ENCODE results near the gene TARDBP. TPM values are rescaled to one million over a fixed set of nuclear protein-coding genes. Genes with fewer than 3 reads are reported as not detected.

The TARDBP gene
- total RNA-seq, 1 experiment from 2014 or later, result 196 TPM

GRCh38 chr1:10973552-10973951 lies 38.9 kb upstream of the TARDBP start:
- TF ChIP-seq POLR2AphosphoS5 (IDR thresholded peaks at IDR 0.05; ENCODE audit: low read depth, low read length) (no peak), TCF7L2 (IDR thresholded peaks at IDR 0.05; ENCODE audit: low read depth, low read length) (no peak), SIN3A (IDR thresholded peaks at IDR 0.05; ENCODE audit: borderline replicate concordance, insufficient read depth, low read depth, low read length) (no peak), CTCF (IDR thresholded peaks at IDR 0.05) (no peak)
- TF ChIP-seq, protein P1, sequence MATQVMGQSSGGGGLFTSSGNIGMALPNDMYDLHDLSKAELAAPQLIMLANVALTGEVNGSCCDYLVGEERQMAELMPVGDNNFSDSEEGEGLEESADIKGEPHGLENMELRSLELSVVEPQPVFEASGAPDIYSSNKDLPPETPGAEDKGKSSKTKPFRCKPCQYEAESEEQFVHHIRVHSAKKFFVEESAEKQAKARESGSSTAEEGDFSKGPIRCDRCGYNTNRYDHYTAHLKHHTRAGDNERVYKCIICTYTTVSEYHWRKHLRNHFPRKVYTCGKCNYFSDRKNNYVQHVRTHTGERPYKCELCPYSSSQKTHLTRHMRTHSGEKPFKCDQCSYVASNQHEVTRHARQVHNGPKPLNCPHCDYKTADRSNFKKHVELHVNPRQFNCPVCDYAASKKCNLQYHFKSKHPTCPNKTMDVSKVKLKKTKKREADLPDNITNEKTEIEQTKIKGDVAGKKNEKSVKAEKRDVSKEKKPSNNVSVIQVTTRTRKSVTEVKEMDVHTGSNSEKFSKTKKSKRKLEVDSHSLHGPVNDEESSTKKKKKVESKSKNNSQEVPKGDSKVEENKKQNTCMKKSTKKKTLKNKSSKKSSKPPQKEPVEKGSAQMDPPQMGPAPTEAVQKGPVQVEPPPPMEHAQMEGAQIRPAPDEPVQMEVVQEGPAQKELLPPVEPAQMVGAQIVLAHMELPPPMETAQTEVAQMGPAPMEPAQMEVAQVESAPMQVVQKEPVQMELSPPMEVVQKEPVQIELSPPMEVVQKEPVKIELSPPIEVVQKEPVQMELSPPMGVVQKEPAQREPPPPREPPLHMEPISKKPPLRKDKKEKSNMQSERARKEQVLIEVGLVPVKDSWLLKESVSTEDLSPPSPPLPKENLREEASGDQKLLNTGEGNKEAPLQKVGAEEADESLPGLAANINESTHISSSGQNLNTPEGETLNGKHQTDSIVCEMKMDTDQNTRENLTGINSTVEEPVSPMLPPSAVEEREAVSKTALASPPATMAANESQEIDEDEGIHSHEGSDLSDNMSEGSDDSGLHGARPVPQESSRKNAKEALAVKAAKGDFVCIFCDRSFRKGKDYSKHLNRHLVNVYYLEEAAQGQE (IDR thresholded peaks at IDR 0.05; ENCODE audit: insufficient read depth in 1 of 2, low read depth in 2 of 2, low read length in 1 of 2), result no peak
- BruUV-seq (replicated peaks), result no TSS peak

GRCh38 chr1:10973956-10974881 lies 38.2 kb upstream of the TARDBP start:
- intact Hi-C loops (cut with micrococcal nuclease; ENCODE audit: unreplicated experiment) (no loop called here), in situ Hi-C loops (cut with HindIII; ENCODE audit: low pct_unique_long_range_greater_than_20kb, low sequenced_read_pairs) (no loop called here)
- no peaks in the 10 kb centered on the region for H3K4me1 ChIP-seq (ENCODE audit: control insufficient read depth, insufficient read depth, low read length)
- ChIA-PET CTCF (no interaction called here), POLR2A (no interaction called here)
- no peaks in the 10 kb centered on the region for H3K9me3 ChIP-seq (ENCODE audit: control insufficient read depth, insufficient read depth, low read depth, low read length)
- H3K4me3 ChIP-seq (ENCODE audit: low read depth in 2 of 2, low read length in 2 of 2), result no peak overlapping the region
- BruUV-seq (replicated peaks), result no TSS peak
- ATAC-seq (peak; percentile 29; the same call in 1 of the 2 replicates), DNase-seq (ENCODE audit: low read depth, low spot score) (no peak)
- H3K36me3 ChIP-seq (ENCODE audit: control insufficient read depth, insufficient read depth, low read length), result no peaks in the 10 kb centered on the region
- H3K27ac ChIP-seq (ENCODE audit: low read length), result no peak overlapping the region
- no peaks in the 10 kb centered on the region for H3K27me3 ChIP-seq (ENCODE audit: control insufficient read depth, insufficient read depth, low read length)
- TF ChIP-seq CTCF (IDR thresholded peaks at IDR 0.05), result no peak
- TF ChIP-seq POLR2AphosphoS5 (IDR thresholded peaks at IDR 0.05; ENCODE audit: low read depth, low read length), result no peak
- TF ChIP-seq, protein P1 (IDR thresholded peaks at IDR 0.05; ENCODE audit: insufficient read depth in 1 of 2, low read depth in 2 of 2, low read length in 1 of 2), result no peak
- TF ChIP-seq SIN3A (IDR thresholded peaks at IDR 0.05; ENCODE audit: borderline replicate concordance, insufficient read depth, low read depth, low read length), result no peak
- no peak for TF ChIP-seq TCF7L2 (IDR thresholded peaks at IDR 0.05; ENCODE audit: low read depth, low read length)

More at GRCh38 chr1:10973552-10973951, 38.9 kb upstream of the TARDBP start:
- intact Hi-C loops (cut with micrococcal nuclease; ENCODE audit: unreplicated experiment) (no loop called here), in situ Hi-C loops (cut with HindIII; ENCODE audit: low pct_unique_long_range_greater_than_20kb, low sequenced_read_pairs) (no loop called here)
- Histone ChIP-seq H3K36me3 (ENCODE audit: control insufficient read depth, insufficient read depth, low read length) (no peaks in the 10 kb centered on the region), H3K4me3 (ENCODE audit: low read depth in 2 of 2, low read length in 2 of 2) (no peak overlapping the region), H3K27ac (ENCODE audit: low read length) (no peak overlapping the region), H3K9me3 (ENCODE audit: control insufficient read depth, insufficient read depth, low read depth, low read length) (no peaks in the 10 kb centered on the region), H3K4me1 (ENCODE audit: control insufficient read depth, insufficient read depth, low read length) (no peaks in the 10 kb centered on the region), H3K27me3 (ENCODE audit: control insufficient read depth, insufficient read depth, low read length) (no peaks in the 10 kb centered on the region)
- CTCF ChIA-PET, result no interaction called here
- POLR2A ChIA-PET, result no interaction called here
- peak; percentile 38; the same call in 1 of the 2 replicates for ATAC-seq
- no peak for DNase-seq (ENCODE audit: low read depth, low spot score)

All from Panc1 (cell line).